Gastrocnemius medialis (tissue), 4 donors: ENCODE data around the gene WSCD1.

Experiments
- POLR2A ChIP-seq, 2 donors: fragments of 450-650 bp; IDR thresholded peaks; one replicate each; pipeline ENCODE4 v1.6.1; 2017; ENCODE audit warnings: antibody characterized with exemption in 2 of 2, mild to moderate bottlenecking in 2 of 2, moderate library complexity in 2 of 2
- TF ChIP-seq, protein P1 (sequence below), 5 experiments: fragments of 450-650 bp in 3 of 5; fragments of 200-600 bp in 2 of 5; sonication (generic) in 2 of 5; IDR thresholded peaks in 4 of 5; conservative IDR thresholded peaks in 1 of 5; 1 replicate in 4 of 5; 2 replicates in 1 of 5; pipeline ENCODE4 v1.5.1; 2016 to 2019; ENCODE audit warnings: antibody characterized with exemption in 5 of 5, mild to moderate bottlenecking in 3 of 5, moderate library complexity in 3 of 5

DNA sequence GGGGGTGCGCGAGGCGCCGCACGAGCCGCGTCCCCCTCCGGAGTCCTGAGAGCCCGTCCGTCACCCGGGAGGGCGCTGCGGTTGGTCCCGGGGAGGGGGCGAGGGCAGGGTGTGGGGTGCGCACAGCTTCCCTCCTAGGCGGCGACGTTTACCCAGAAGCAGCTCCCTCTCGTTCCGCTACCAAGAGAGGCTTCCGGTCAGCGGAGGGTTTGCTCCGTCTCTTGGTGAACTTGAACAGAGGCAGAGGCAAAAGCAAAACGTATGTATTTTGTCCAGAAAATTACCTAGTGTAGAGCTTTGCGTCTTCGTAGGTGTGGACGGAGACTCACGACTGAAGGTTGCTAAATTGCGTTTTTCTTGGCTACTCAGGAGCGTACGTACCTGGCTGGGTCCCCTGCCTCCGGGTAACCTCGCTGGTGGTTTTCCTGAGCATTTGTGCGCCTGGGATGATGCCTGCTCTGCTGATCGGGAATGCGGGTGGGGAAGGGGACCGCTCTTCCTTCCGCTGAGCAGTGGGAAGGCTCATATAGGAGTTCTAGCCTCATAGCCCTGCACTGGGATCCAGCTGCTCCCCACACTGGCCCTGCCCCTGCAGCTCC lies 833 bp downstream of the WSCD1 start:
- TF ChIP-seq, protein P1, sequence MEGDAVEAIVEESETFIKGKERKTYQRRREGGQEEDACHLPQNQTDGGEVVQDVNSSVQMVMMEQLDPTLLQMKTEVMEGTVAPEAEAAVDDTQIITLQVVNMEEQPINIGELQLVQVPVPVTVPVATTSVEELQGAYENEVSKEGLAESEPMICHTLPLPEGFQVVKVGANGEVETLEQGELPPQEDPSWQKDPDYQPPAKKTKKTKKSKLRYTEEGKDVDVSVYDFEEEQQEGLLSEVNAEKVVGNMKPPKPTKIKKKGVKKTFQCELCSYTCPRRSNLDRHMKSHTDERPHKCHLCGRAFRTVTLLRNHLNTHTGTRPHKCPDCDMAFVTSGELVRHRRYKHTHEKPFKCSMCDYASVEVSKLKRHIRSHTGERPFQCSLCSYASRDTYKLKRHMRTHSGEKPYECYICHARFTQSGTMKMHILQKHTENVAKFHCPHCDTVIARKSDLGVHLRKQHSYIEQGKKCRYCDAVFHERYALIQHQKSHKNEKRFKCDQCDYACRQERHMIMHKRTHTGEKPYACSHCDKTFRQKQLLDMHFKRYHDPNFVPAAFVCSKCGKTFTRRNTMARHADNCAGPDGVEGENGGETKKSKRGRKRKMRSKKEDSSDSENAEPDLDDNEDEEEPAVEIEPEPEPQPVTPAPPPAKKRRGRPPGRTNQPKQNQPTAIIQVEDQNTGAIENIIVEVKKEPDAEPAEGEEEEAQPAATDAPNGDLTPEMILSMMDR (IDR thresholded peaks at IDR 0.05 in 4 of 5, conservative IDR thresholded peaks at IDR 0.05 in 1 of 5): no peak
- no peak for TF ChIP-seq POLR2A (IDR thresholded peaks at IDR 0.05)
